ENCODE measurements around the gene EPS8. TPM values are rescaled to one million over a fixed set of nuclear protein-coding genes. Genes with fewer than 3 reads are reported as not detected.

Gene EPS8
- total RNA-seq, 4 donors from 2014 or later = 39.0 to 85.2 (median 57.7) TPM

DNA sequence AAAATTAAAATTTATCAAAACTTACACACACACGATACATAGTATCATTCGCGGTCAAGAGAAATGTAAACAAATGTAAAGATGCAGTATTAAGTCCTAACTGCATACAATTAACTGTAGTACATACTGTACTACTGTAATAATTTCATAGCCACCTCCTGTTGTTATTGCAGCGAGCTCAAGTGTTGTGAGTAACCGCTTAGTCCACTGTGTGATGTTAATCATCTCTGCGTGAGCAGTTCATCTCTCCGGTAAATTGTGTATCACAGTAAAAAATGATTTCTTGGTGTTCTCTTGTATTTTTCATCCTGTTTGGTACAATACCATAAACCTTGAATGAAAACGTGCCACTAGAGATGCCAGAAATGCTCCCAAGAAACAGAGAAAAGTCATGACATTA lies 6.5 kb downstream of the EPS8 start:
- Histone ChIP-seq H3K4me3 (no peak overlapping the region), H3K36me3 (no peaks in the 10 kb centered on the region), H3K27ac (no peak overlapping the region), H3K9me3 (no peaks in the 10 kb centered on the region), H3K27me3 (no peaks in the 10 kb centered on the region), H3K4me1 (peaks cover 0 to 8% (median 0%) of the 10 kb centered on the region in 3 donors)
- 91 to 96% methylated on average over 8 of the region's 8 CpGs for WGBS, 2 donors (ENCODE audit: low coverage in 1 of 2)
- ATAC-seq = no peak
- no peak for TF ChIP-seq POLR2A (IDR thresholded peaks at IDR 0.05)
- no peak for TF ChIP-seq POLR2AphosphoS5 (IDR thresholded peaks at IDR 0.05)
- TF ChIP-seq, protein P1, sequence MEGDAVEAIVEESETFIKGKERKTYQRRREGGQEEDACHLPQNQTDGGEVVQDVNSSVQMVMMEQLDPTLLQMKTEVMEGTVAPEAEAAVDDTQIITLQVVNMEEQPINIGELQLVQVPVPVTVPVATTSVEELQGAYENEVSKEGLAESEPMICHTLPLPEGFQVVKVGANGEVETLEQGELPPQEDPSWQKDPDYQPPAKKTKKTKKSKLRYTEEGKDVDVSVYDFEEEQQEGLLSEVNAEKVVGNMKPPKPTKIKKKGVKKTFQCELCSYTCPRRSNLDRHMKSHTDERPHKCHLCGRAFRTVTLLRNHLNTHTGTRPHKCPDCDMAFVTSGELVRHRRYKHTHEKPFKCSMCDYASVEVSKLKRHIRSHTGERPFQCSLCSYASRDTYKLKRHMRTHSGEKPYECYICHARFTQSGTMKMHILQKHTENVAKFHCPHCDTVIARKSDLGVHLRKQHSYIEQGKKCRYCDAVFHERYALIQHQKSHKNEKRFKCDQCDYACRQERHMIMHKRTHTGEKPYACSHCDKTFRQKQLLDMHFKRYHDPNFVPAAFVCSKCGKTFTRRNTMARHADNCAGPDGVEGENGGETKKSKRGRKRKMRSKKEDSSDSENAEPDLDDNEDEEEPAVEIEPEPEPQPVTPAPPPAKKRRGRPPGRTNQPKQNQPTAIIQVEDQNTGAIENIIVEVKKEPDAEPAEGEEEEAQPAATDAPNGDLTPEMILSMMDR (IDR thresholded peaks at IDR 0.05) = no peak
- no peak for TF ChIP-seq EP300 (IDR thresholded peaks at IDR 0.05)

DNA sequence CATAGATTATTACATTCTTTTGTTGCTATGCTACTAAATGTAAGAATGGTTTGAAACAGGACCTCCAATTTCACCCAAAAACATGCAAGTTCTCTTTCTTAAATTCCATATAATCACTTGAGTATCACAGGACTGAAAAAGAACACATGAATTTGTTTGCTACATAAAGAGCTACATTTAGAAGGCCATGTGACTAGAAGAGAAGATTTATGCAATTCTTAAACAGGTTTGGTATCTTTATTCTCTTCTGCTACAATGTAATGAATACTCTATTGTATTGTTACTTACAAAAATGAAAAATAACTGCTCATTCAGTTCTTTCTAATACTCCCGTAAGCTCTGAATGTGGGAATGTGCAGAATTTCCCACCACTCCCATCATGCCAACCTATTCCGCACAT lies 9.3 kb downstream of the EPS8 start:
- Histone ChIP-seq H3K27me3 (no peaks in the 10 kb centered on the region), H3K36me3 (no peaks in the 10 kb centered on the region), H3K4me1 (no peaks in the 10 kb centered on the region), H3K4me3 (no peak overlapping the region), H3K9me3 (no peaks in the 10 kb centered on the region), H3K27ac (no peak overlapping the region)
- WGBS, 2 donors (ENCODE audit: low coverage in 1 of 2) = 45 to 72% methylated on average over 2 of the region's 2 CpGs
- TF ChIP-seq EP300 (IDR thresholded peaks at IDR 0.05) = no peak
- TF ChIP-seq POLR2AphosphoS5 (IDR thresholded peaks at IDR 0.05) = no peak
- TF ChIP-seq POLR2A (IDR thresholded peaks at IDR 0.05) = no peak
- TF ChIP-seq, protein P1 (IDR thresholded peaks at IDR 0.05) = no peak
- ATAC-seq = no peak

DNA sequence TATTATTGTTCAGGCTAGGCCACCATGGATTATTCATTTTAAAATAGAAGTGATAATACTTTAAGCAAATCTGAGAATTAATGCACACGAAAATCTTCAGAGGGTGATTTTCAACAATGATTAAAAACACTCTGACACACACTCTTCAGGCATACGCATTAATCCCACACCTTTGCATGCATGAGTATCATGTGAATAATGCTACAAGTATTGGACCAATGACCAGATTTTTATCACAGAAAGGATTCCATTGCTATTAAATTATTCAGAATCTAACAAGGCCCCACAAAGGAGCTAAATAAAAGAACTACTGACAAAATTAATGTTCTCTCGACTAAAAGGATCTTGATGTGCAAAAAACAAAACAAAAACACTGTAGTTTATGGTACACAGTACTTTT lies 11.1 kb downstream of the EPS8 start:
- ATAC-seq = no peak
- Histone ChIP-seq H3K27ac (no peak overlapping the region), H3K9me3 (no peaks in the 10 kb centered on the region), H3K36me3 (no peaks in the 10 kb centered on the region), H3K4me3 (no peak overlapping the region), H3K27me3 (no peaks in the 10 kb centered on the region), H3K4me1 (no peaks in the 10 kb centered on the region)
- TF ChIP-seq EP300 (IDR thresholded peaks at IDR 0.05) = no peak
- no peak for TF ChIP-seq POLR2AphosphoS5 (IDR thresholded peaks at IDR 0.05)
- TF ChIP-seq, protein P1 (IDR thresholded peaks at IDR 0.05) = no peak
- TF ChIP-seq POLR2A (IDR thresholded peaks at IDR 0.05) = no peak
- WGBS, 2 donors (ENCODE audit: low coverage in 1 of 2) = 78 to 92% methylated on average over 3 of the region's 3 CpGs

DNA sequence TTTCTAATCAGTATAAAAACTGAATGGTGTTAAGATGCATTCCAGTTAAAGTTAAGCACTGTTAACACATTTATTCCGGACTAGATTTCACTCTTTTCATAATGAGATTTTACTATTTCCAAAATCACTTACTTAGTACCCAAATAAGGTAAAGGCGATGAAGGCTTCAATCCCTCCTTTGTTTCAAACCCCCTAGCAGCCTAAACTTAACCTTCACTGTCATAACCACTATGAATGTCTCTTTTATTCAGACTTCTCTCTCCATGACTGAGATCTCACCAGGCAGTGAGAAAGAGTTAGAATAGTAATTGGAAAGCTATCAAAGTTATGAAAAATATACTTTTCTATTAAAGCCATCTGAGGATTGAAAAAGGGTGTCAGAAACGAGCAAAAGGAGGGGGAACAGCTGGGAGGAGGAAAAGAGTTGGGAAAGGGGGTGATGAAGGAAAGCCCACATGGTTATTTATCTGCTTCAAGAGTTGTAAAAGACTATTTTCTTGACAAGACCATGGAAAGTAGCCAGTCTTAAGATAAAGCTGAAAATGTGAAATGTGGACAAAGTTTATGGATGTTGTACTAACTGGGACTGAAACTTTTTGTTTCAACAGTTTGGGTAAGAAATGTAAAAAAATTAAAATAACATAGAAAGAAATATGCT lies 11.7 kb downstream of the EPS8 start:
- Histone ChIP-seq H3K36me3 (no peaks in the 10 kb centered on the region), H3K4me3 (no peak overlapping the region), H3K9me3 (no peaks in the 10 kb centered on the region), H3K27ac (no peak overlapping the region), H3K4me1 (no peaks in the 10 kb centered on the region), H3K27me3 (no peaks in the 10 kb centered on the region)
- WGBS, 2 donors (ENCODE audit: low coverage in 1 of 2) = 56 to 58% methylated on average over 3 of the region's 3 CpGs
- no peak for ATAC-seq
- TF ChIP-seq, protein P1 (IDR thresholded peaks at IDR 0.05) = no peak
- TF ChIP-seq EP300 (IDR thresholded peaks at IDR 0.05) (no peak), POLR2AphosphoS5 (IDR thresholded peaks at IDR 0.05) (no peak), POLR2A (IDR thresholded peaks at IDR 0.05) (no peak)

DNA sequence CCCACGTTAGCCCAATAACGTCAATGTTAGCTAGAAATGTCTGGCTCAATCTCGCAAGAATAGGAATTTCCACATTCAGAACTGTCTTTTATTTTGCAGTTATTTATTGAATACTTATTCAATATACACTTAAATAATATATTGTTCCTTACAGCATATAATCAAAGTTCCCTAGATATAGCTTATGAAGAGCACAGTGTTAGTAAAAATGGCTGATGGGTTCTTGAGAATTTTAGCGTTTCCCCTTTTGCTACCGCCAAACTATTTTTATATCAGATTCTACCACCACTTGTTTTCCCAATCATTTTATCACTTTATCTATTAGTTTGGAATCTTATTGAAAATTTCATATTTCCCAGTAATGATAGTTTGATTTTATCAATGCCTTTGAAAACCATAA lies 12.7 kb downstream of the EPS8 start:
- no peak for ATAC-seq
- H3K9me3 ChIP-seq = no peaks in the 10 kb centered on the region
- no peaks in the 10 kb centered on the region for H3K4me1 ChIP-seq
- H3K4me3 ChIP-seq = no peak overlapping the region
- no peaks in the 10 kb centered on the region for H3K27me3 ChIP-seq
- 96 to 97% methylated on average over 5 of the region's 5 CpGs for WGBS, 2 donors (ENCODE audit: low coverage in 1 of 2)
- no peak overlapping the region for H3K27ac ChIP-seq
- no peaks in the 10 kb centered on the region for H3K36me3 ChIP-seq
- TF ChIP-seq, protein P1 (IDR thresholded peaks at IDR 0.05) = no peak
- TF ChIP-seq EP300 (IDR thresholded peaks at IDR 0.05) (no peak), POLR2A (IDR thresholded peaks at IDR 0.05) (no peak), POLR2AphosphoS5 (IDR thresholded peaks at IDR 0.05) (no peak)

All from gastroesophageal sphincter (tissue), 4 donors.